Progenitor cell of endocrine pancreas (in vitro differentiated cells): Measurements from ENCODE around the gene PSEN2. TPM values are rescaled to one million over a fixed set of nuclear protein-coding genes. Genes with fewer than 3 reads are reported as not detected.

Experiments used
- DNase-seq: peaks from one replicate; pipeline ENCODE4 v3.0.0; 2021; ENCODE audit warnings: low spot score; ENCODE audit not compliant: unreplicated experiment
- H3K27ac Mint-ChIP-seq: 2 replicates; pipeline ENCODE4 v1.8.0; 2021; ENCODE audit warnings: mild to moderate bottlenecking, moderate library complexity, mixed read lengths
- H3K27me3 Mint-ChIP-seq: 2 replicates; pipeline ENCODE4 v1.8.0; 2021; ENCODE audit warnings: mixed read lengths
- H3K36me3 Mint-ChIP-seq: 2 replicates; pipeline ENCODE4 v1.8.0; 2022; ENCODE audit warnings: mixed read lengths; ENCODE audit not compliant: insufficient read depth
- H3K4me1 Mint-ChIP-seq: 2 replicates; pipeline ENCODE4 v1.8.0; 2021; ENCODE audit warnings: low read depth, mixed read lengths
- H3K4me3 Mint-ChIP-seq: 2 replicates; pipeline ENCODE4 v1.8.0; 2021; ENCODE audit warnings: low read depth, mild to moderate bottlenecking, moderate library complexity, mixed read lengths
- H3K9me3 Mint-ChIP-seq: 2 replicates; pipeline ENCODE4 v1.8.0; 2021; ENCODE audit warnings: low read depth, mixed read lengths
- CTCF ChIP-seq: fragments of 200-600 bp; sonication (generic); IDR thresholded peaks from one replicate; pipeline ENCODE4 v1.5.0; 2021; ENCODE audit warnings: antibody characterized with exemption, mild to moderate bottlenecking; ENCODE audit not compliant: unreplicated experiment
- total RNA-seq: library from RNA; stranded (reverse); gene quantifications from 2 replicates; pipeline ENCODE4 v1.2.1, GENCODE V29; 2021

Gene PSEN2
- total RNA-seq, 1 donor from 2014 or later: 27.5 TPM

GRCh38 chr1:226883630-226884029 lies 13.2 kb downstream of the PSEN2 start:
- no peaks in the 10 kb centered on the region for H3K27me3 Mint-ChIP-seq
- DNase-seq: no peak
- no peak for TF ChIP-seq CTCF
- no peaks in the 10 kb centered on the region for H3K9me3 Mint-ChIP-seq
- H3K4me3 Mint-ChIP-seq: no peak overlapping the region
- peaks cover 21% of the 10 kb centered on the region for H3K36me3 Mint-ChIP-seq
- H3K27ac Mint-ChIP-seq: no peak overlapping the region
- H3K4me1 Mint-ChIP-seq: peaks cover 8% of the 10 kb centered on the region

- peaks cover 21% of the 10 kb centered on the region for H3K36me3 Mint-ChIP-seq
- DNase-seq: no peak
- no peaks in the 10 kb centered on the region for H3K27me3 Mint-ChIP-seq
- H3K9me3 Mint-ChIP-seq: no peaks in the 10 kb centered on the region
- H3K4me1 Mint-ChIP-seq: peaks cover 8% of the 10 kb centered on the region
- no peak for TF ChIP-seq CTCF
- H3K4me3 Mint-ChIP-seq: no peak overlapping the region
- no peak overlapping the region for H3K27ac Mint-ChIP-seq
Measured at GRCh38 chr1:226884116-226884625, 13.8 kb downstream of the PSEN2 start.

GRCh38 chr1:226884966-226885820 lies 14.8 kb downstream of the PSEN2 start:
- TF ChIP-seq CTCF: no peak
- Mint-ChIP-seq H3K4me3 (no peak overlapping the region), H3K36me3 (peaks cover 21% of the 10 kb centered on the region), H3K4me1 (peaks cover 8% of the 10 kb centered on the region), H3K27ac (no peak overlapping the region), H3K9me3 (no peaks in the 10 kb centered on the region), H3K27me3 (no peaks in the 10 kb centered on the region)
- DNase-seq: no peak

GRCh38 chr1:226886122-226886901 lies 15.9 kb downstream of the PSEN2 start:
- TF ChIP-seq CTCF: no peak
- H3K27ac Mint-ChIP-seq: no peak overlapping the region
- H3K4me3 Mint-ChIP-seq: no peak overlapping the region
- peaks cover 8% of the 10 kb centered on the region for H3K4me1 Mint-ChIP-seq
- H3K27me3 Mint-ChIP-seq: no peaks in the 10 kb centered on the region
- peaks cover 18% of the 10 kb centered on the region for H3K36me3 Mint-ChIP-seq
- no peaks in the 10 kb centered on the region for H3K9me3 Mint-ChIP-seq
- no peak for DNase-seq

- H3K27ac Mint-ChIP-seq: no peak overlapping the region
Measured at GRCh38 chr1:226887006-226887405, 16.6 kb downstream of the PSEN2 start.

More at GRCh38 chr1:226887006-226887405, 16.6 kb downstream of the PSEN2 start:
- Mint-ChIP-seq H3K9me3 (no peaks in the 10 kb centered on the region), H3K4me1 (peaks cover 8% of the 10 kb centered on the region), H3K36me3 (peaks cover 18% of the 10 kb centered on the region), H3K27me3 (no peaks in the 10 kb centered on the region), H3K4me3 (no peak overlapping the region)
- no peak for TF ChIP-seq CTCF
- no peak for DNase-seq
